NCI-H2171 treated with DMSO at 0.1 percent for 48 hours (cell line): ENCODE results near the gene RPL27.

Experiments
- DNase-seq: peaks from one replicate; lab custom pipeline; 2025; lab: John Stamatoyannopoulos, UW

The RPL27 gene

DNA sequence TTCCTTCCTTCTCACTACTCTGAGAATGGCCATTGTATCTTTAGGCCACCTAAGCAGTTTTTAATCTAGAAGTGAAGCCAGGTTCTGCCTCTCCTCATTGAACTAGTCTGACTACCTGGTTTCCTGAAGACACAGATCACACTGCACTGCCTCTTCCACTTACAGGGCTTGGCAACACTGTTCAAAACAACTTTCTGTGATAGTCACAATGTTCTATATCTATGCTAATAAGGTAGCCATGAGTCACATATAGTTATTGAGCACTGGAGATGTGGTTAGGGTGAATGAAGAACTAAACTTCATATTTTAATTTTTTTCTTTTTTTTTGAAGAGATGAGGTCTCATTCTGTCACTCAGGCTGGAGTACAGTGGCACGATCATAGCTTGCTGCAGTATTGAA, 53.8 kb downstream of the RPL27 start:
- DNase-seq, result no peak
